ENCODE results near the gene GCH1. TPM values are rescaled to one million over a fixed set of nuclear protein-coding genes. Genes with fewer than 3 reads are reported as not detected.

GCH1 gene
- total RNA-seq, 1 donor from 2014 or later, result 17.2 TPM

GRCh38 chr14:54808326-54809161, 94.1 kb downstream of the GCH1 start:
- ATAC-seq (ENCODE audit: low read depth), result no peak
- ChIA-PET CTCF (interaction anchor here (0.8 to 4.8 kb wide), 2 partner anchors 243 to 244 kb away, joined by 3 to 40 read pairs; partner anchors contain the start of gene MAPK1IP1L), POLR2A (no interaction called here)
- Mint-ChIP-seq H3K4me3 (no peak overlapping the region), H3K36me3 (ENCODE audit: low read depth) (no peaks in the 10 kb centered on the region), H3K27me3 (peaks cover 3% of the 10 kb centered on the region), H3K9me3 (no peaks in the 10 kb centered on the region), H3K27ac (no peak overlapping the region), H3K4me1 (peaks cover 6% of the 10 kb centered on the region)
- no peak for TF ChIP-seq CTCF (IDR thresholded peaks at IDR 0.05)
- intact Hi-C loops (cut with micrococcal nuclease), result loop anchor here (5.0 kb wide), 1 partner anchor 174 kb away; no protein-coding TSS in a partner anchor
- DNase-seq, result no peak

DNA sequence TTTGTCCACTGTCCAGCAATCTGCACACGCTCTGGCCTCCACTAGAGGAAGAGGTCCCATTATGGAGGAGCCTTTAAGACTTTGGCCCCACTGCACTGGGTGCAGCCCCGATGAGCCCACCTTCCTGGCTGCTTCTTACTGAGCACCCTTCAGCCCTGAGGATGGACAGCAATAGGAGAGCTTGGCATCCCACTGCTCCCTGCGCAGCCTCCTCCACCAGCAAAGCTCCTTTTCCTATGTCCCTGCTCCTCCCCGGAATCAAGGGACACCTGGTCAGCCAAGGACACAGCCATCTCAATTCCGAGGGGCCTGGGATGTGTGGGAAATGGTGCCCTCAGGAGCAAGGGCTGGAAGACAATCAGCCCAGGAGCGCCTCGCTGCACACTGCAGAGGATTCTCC, 94.7 kb downstream of the GCH1 start:
- H3K9me3 Mint-ChIP-seq, result no peaks in the 10 kb centered on the region
- DNase-seq (no peak), ATAC-seq (ENCODE audit: low read depth) (no peak)
- peaks cover 4% of the 10 kb centered on the region for H3K27me3 Mint-ChIP-seq
- no peak for TF ChIP-seq CTCF (IDR thresholded peaks at IDR 0.05)
- H3K4me3 Mint-ChIP-seq, result no peak overlapping the region
- H3K4me1 Mint-ChIP-seq, result peaks cover 6% of the 10 kb centered on the region
- CTCF ChIA-PET, result interaction anchor here (4.8 kb wide), 1 partner anchor 244 kb away, joined by 40 read pairs; no protein-coding TSS in a partner anchor
- no peaks in the 10 kb centered on the region for H3K36me3 Mint-ChIP-seq (ENCODE audit: low read depth)
- no peak overlapping the region for H3K27ac Mint-ChIP-seq
- intact Hi-C loops (cut with micrococcal nuclease), result loop anchor here (5.0 kb wide), 1 partner anchor 174 kb away; no protein-coding TSS in a partner anchor
- POLR2A ChIA-PET, result no interaction called here

- POLR2A ChIA-PET, result no interaction called here
Measured at GRCh38 chr14:54807428-54807827, 95.2 kb downstream of the GCH1 start.

DNA sequence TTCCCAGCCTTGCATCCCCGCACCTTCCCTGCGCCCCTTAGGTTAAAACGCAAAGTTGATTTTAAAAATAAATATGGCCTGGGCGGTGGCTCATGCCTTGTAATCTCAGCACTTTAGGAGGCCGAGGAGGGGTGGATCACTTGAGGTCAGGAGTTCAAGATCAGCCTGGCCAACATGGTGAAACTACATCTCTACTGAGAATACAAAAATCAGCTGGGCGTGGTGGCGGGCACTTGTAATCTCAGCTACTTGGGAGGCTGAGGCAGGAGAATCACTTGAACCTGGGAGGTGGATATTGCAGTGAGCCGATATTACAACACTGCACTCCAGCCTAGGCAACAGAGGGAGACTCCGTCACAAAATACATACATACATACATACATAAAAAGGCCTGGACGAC, 96.0 kb downstream of the GCH1 start:
- POLR2A ChIA-PET, result no interaction called here

More at GRCh38 chr14:54807428-54807827, 95.2 kb downstream of the GCH1 start:
- Mint-ChIP-seq H3K27ac (no peak overlapping the region), H3K9me3 (no peaks in the 10 kb centered on the region), H3K4me3 (no peak overlapping the region), H3K27me3 (peaks cover 5% of the 10 kb centered on the region), H3K4me1 (peaks cover 6% of the 10 kb centered on the region), H3K36me3 (ENCODE audit: low read depth) (no peaks in the 10 kb centered on the region)
- intact Hi-C loops (cut with micrococcal nuclease), result loop anchor here (5.0 kb wide), 1 partner anchor 175 kb away; no protein-coding TSS in a partner anchor
- TF ChIP-seq CTCF (IDR thresholded peaks at IDR 0.05), result no peak
- no peak for DNase-seq
- no peak for ATAC-seq (ENCODE audit: low read depth)
- CTCF ChIA-PET, result interaction anchor here (4.8 kb wide), 1 partner anchor 243 kb away, joined by 40 read pairs; no protein-coding TSS in a partner anchor

More for the DNA sequence above, 96.0 kb downstream of the GCH1 start:
- DNase-seq, result no peak
- Mint-ChIP-seq H3K4me1 (peaks cover 6% of the 10 kb centered on the region), H3K27ac (no peak overlapping the region), H3K27me3 (peaks cover 7% of the 10 kb centered on the region), H3K4me3 (no peak overlapping the region), H3K9me3 (peaks cover 2% of the 10 kb centered on the region), H3K36me3 (ENCODE audit: low read depth) (no peaks in the 10 kb centered on the region)
- intact Hi-C loops (cut with micrococcal nuclease), result loop anchor here (1.0 to 5.0 kb wide), 4 partner anchors 30 to 242 kb away; no protein-coding TSS in a partner anchor
- CTCF ChIA-PET, result interaction anchor here (0.7 to 4.8 kb wide), 11 partner anchors 12 to 247 kb away, joined by 3 to 40 read pairs (median 4); partner anchors contain the start of gene GCH1
- TF ChIP-seq CTCF (IDR thresholded peaks at IDR 0.05), result no peak
- ATAC-seq (ENCODE audit: low read depth), result no peak

Measured in activated B cell treated with CpG ODN at 0.5 μM for 24 hours (primary cell).